Lung microvascular endothelial cell (primary cell): Measurements from ENCODE around the gene ZFPL1. TPM values are rescaled to one million over a fixed set of nuclear protein-coding genes. Genes with fewer than 3 reads are reported as not detected.
A peak's percentile ranks its signal among the peaks of the same experiment; 100 is the strongest.

Source experiments
- DNase-seq, 2 donors: peaks; one replicate each; pipeline versions ENCODE4 v3.0.0 to v3.0.0-alpha.2; 2010; ENCODE audit warnings: low read depth in 2 of 2
- total RNA-seq: library from RNA; depleted of rRNA; stranded (reverse); fragments of >200 nt; gene quantifications from 2 replicates; pipeline ENCODE4 v1.2.1, GENCODE V29; 2014

Gene ZFPL1
- 20.5 and 24.0 TPM in 2 replicates for total RNA-seq

GRCh38 chr11:65083834-65084597 is at the start of gene ZFPL1, which contains the start of gene CDCA5:
TSS of gene ZFPL1 (plus strand) at chr11:65084222. CDS start at chr11:65084699, 477 bp downstream.
TSS of gene CDCA5 (minus strand) at chr11:65084040. CDS start at chr11:65083978, 62 bp downstream.
- peak; percentile 97 to 98 for DNase-seq

- no peak for DNase-seq
Observed at GRCh38 chr11:65034423-65034822, 49.6 kb upstream of the ZFPL1 start.

- no peak for DNase-seq
Observed at GRCh38 chr11:65035579-65035978, 48.4 kb upstream of the ZFPL1 start.

- no peak for DNase-seq
Observed at GRCh38 chr11:65036931-65037330, 47.1 kb upstream of the ZFPL1 start.

- DNase-seq = no peak
Observed at GRCh38 chr11:65040520-65040846, 43.5 kb upstream of the ZFPL1 start.

GRCh38 chr11:65040847-65041622 is 43.0 kb upstream of the ZFPL1 start, which contains the start of gene SAC3D1:
TSS of gene SAC3D1 (plus strand) at chr11:65041210. CDS start at chr11:65041293, 83 bp downstream.
- DNase-seq = peak; percentile 85 to 93

GRCh38 chr11:65042891-65043290 is 41.1 kb upstream of the ZFPL1 start:
- no peak for DNase-seq

GRCh38 chr11:65043881-65044501 is 40.0 kb upstream of the ZFPL1 start:
- DNase-seq = no peak

GRCh38 chr11:65045061-65045460 is 39.0 kb upstream of the ZFPL1 start:
- DNase-seq = no peak

- DNase-seq = no peak
Observed at GRCh38 chr11:65045728-65046127, 38.3 kb upstream of the ZFPL1 start.

- peak in 1 of 2 donors; percentile 6 for DNase-seq
Observed at GRCh38 chr11:65047581-65048422, 36.2 kb upstream of the ZFPL1 start.

- DNase-seq = no peak
Observed at GRCh38 chr11:65051398-65051858, 32.6 kb upstream of the ZFPL1 start.

GRCh38 chr11:65053827-65054508 is 30.1 kb upstream of the ZFPL1 start:
- no peak for DNase-seq

GRCh38 chr11:65055538-65055937 is 28.5 kb upstream of the ZFPL1 start:
- no peak for DNase-seq

- no peak for DNase-seq
Observed at GRCh38 chr11:65056999-65057398, 27.0 kb upstream of the ZFPL1 start.

- DNase-seq = no peak
Observed at GRCh38 chr11:65057526-65057925, 26.5 kb upstream of the ZFPL1 start.

GRCh38 chr11:65058012-65058411 is 26.0 kb upstream of the ZFPL1 start:
- DNase-seq = no peak

- no peak for DNase-seq
Observed at GRCh38 chr11:65058419-65059054, 25.5 kb upstream of the ZFPL1 start, which contains the start of gene NAALADL1. TSS of gene NAALADL1 (minus strand) at chr11:65058553. CDS start at chr11:65058521, 32 bp downstream.

- no peak for DNase-seq
Observed at GRCh38 chr11:65059523-65059922, 24.5 kb upstream of the ZFPL1 start.
